Keratinocyte (primary cell): ENCODE measurements around the gene RAMACL. TPM values are rescaled to one million over a fixed set of nuclear protein-coding genes. Genes with fewer than 3 reads are reported as not detected.

Experiments
- DNase-seq: peaks from one replicate; pipeline ENCODE4 v3.0.0-alpha.2; 2011; ENCODE audit warnings: low read depth, missing footprints, low spot score
- FAIRE-seq: peaks from 2 replicates; lab custom pipeline; 2011; peaks lifted over from hg19 to GRCh38; lab: Jason Lieb, UNC
- H2AFZ ChIP-seq: 2 replicates; pipeline ENCODE4 v1.6.0; 2012; ENCODE audit warnings: low read length, control low read depth, inconsistent platforms; ENCODE audit not compliant: control insufficient read depth
- H3K27ac ChIP-seq: 2 replicates; pipeline ENCODE4 v1.5.1; 2011; ENCODE audit warnings: low read length; ENCODE audit not compliant: control insufficient read depth, insufficient read depth
- H3K27me3 ChIP-seq: 3 replicates; pipeline ENCODE4 v1.6.0; 2011; ENCODE audit warnings: low read length; ENCODE audit not compliant: control insufficient read depth, insufficient read depth; ENCODE audit errors: extremely low read depth
- H3K36me3 ChIP-seq, 2 experiments: 2 replicates in 1 of 2; 3 replicates in 1 of 2; pipeline ENCODE4 v1.5.1; 2011; ENCODE audit warnings: low read length in 2 of 2, mild to moderate bottlenecking in 1 of 2; ENCODE audit not compliant: control insufficient read depth in 2 of 2, insufficient read depth in 2 of 2; ENCODE audit errors: extremely low read depth in 1 of 2
- H3K4me1 ChIP-seq: 3 replicates; pipeline ENCODE4 v1.5.1; 2011; ENCODE audit warnings: low read length; ENCODE audit not compliant: control insufficient read depth, insufficient read depth; ENCODE audit errors: extremely low read depth
- H3K4me2 ChIP-seq: 3 replicates; pipeline ENCODE4 v1.6.0; 2011; ENCODE audit warnings: low read depth, low read length; ENCODE audit not compliant: control insufficient read depth, insufficient read depth; ENCODE audit errors: extremely low read depth
- H3K4me3 ChIP-seq, 3 experiments: fragments of 200-600 bp in 1 of 3; sonication (generic) in 1 of 3; 2 replicates in 2 of 3; 3 replicates in 1 of 3; pipeline ENCODE4 v1.5.1; 2011 to 2016; ENCODE audit warnings: low read length in 3 of 3, mild to moderate bottlenecking in 3 of 3, control low read depth in 2 of 3, inconsistent platforms in 1 of 3, low read depth in 1 of 3, mixed read lengths in 1 of 3, mixed run types in 1 of 3, moderate library complexity in 1 of 3; ENCODE audit not compliant: control insufficient read depth in 2 of 3, insufficient read depth in 2 of 3; ENCODE audit errors: extremely low read depth in 1 of 3
- H3K79me2 ChIP-seq: 2 replicates; pipeline ENCODE4 v1.6.0; 2012; ENCODE audit warnings: low read length; ENCODE audit not compliant: control insufficient read depth, insufficient read depth
- H3K9ac ChIP-seq: 3 replicates; pipeline ENCODE4 v1.6.0; 2011; ENCODE audit warnings: low read length; ENCODE audit not compliant: control insufficient read depth, insufficient read depth; ENCODE audit errors: extremely low read depth
- H3K9me1 ChIP-seq: 3 replicates; pipeline ENCODE4 v1.6.0; 2011; ENCODE audit warnings: low read length; ENCODE audit not compliant: control insufficient read depth, insufficient read depth; ENCODE audit errors: extremely low read depth
- H3K9me3 ChIP-seq: 2 replicates; pipeline ENCODE4 v1.5.1; 2012; ENCODE audit warnings: low read depth, low read length; ENCODE audit not compliant: control insufficient read depth
- H4K20me1 ChIP-seq: 3 replicates; pipeline ENCODE4 v1.6.0; 2011; ENCODE audit warnings: low read length; ENCODE audit not compliant: control insufficient read depth, insufficient read depth; ENCODE audit errors: extremely low read depth
- EZH2 ChIP-seq: IDR thresholded peaks from one replicate; pipeline ENCODE4 v1.6.1; 2012; ENCODE audit warnings: inconsistent platforms, mild to moderate bottlenecking, low read length, moderate library complexity
- dilution Hi-C: fragments of 300-500 bp; cut with MboI; formaldehyde crosslinking; loops from one replicate; pipeline ENCODE4 v1.7.0; 2020; ENCODE audit warnings: low sequenced_read_pairs; ENCODE audit not compliant: extremely low pct_ligation_motif_present
- polyA plus RNA-seq, 5 experiments: library from polyadenylated mRNA; depleted of rRNA in 3 of 5; stranded (reverse) in 3 of 5; stranded (forward) in 1 of 5; unstranded in 1 of 5; fragments of >200 nt; gene quantifications; 1 replicate in 1 of 5; 2 replicates in 3 of 5; 3 replicates in 1 of 5; pipeline versions ENCODE4 v1.2.1 to v1.2.3, GENCODE V29; 2011 to 2012; ENCODE audit warnings: missing spikeins in 2 of 5, low read depth in 1 of 5, low replicate concordance in 1 of 5
- TF ChIP-seq, protein P1 (sequence below), 3 experiments: IDR thresholded peaks in 1 of 3; conservative IDR thresholded peaks in 1 of 3; optimal IDR thresholded peaks in 1 of 3; 2 replicates in 2 of 3; 3 replicates in 1 of 3; pipeline versions ENCODE3 to v1.5.1; 2011; ENCODE audit warnings: low read length in 3 of 3, mild to moderate bottlenecking in 3 of 3, moderate library complexity in 2 of 3, control low read depth in 1 of 3, inconsistent platforms in 1 of 3; ENCODE audit not compliant: insufficient read depth in 2 of 3; ENCODE audit errors: extremely low read depth in 1 of 3

The RAMACL gene
- polyA plus RNA-seq, 1 donor (not counting 4 experiments of a cell fraction or from before 2014, with no cell fraction given), result 5.3 TPM

DNA sequence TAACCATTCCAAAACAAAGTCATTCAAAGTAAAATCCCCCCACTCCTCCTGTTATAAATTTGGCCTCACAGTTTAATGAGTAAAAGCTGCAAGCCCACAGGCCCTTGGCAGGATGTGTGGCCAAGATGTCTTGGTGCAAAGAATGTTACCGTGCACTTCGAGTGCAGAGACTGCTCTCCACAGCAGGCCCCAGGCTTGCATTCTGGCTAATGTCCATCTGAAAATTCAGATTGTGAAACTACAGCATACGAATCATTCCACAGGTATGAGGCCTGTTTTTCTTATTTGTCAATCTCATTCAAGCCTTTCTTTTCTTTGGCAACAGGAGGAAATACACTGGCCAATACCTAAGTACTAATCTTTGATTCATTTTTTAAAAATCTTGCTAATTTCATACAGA lies 33.4 kb upstream of the RAMACL start:
- Histone ChIP-seq H3K27ac (peak overlapping the region; percentile 30), H3K27me3 (no peaks in the 10 kb centered on the region), H3K79me2 (no peaks in the 10 kb centered on the region), H3K9ac (peak overlapping the region; percentile 23), H3K4me2 (peak overlapping the region; percentile 68), H2AFZ (no peak overlapping the region), H3K9me3 (no peaks in the 10 kb centered on the region), H3K4me1 (peaks cover 40% of the 10 kb centered on the region), H3K36me3 (peaks cover 4 to 8% of the 10 kb centered on the region in 2 experiments), H3K4me3 (peak overlapping the region in 1 of 3 experiments; percentile 25), H4K20me1 (no peaks in the 10 kb centered on the region), H3K9me1 (no peaks in the 10 kb centered on the region)
- dilution Hi-C loops, result no loop called here
- no peak for DNase-seq
- FAIRE-seq, result peak; percentile 48
- TF ChIP-seq, protein P1, sequence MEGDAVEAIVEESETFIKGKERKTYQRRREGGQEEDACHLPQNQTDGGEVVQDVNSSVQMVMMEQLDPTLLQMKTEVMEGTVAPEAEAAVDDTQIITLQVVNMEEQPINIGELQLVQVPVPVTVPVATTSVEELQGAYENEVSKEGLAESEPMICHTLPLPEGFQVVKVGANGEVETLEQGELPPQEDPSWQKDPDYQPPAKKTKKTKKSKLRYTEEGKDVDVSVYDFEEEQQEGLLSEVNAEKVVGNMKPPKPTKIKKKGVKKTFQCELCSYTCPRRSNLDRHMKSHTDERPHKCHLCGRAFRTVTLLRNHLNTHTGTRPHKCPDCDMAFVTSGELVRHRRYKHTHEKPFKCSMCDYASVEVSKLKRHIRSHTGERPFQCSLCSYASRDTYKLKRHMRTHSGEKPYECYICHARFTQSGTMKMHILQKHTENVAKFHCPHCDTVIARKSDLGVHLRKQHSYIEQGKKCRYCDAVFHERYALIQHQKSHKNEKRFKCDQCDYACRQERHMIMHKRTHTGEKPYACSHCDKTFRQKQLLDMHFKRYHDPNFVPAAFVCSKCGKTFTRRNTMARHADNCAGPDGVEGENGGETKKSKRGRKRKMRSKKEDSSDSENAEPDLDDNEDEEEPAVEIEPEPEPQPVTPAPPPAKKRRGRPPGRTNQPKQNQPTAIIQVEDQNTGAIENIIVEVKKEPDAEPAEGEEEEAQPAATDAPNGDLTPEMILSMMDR (optimal IDR thresholded peaks at IDR 0.05 in 1 of 3, IDR thresholded peaks at IDR 0.05 in 1 of 3, conservative IDR thresholded peaks at IDR 0.05 in 1 of 3; ENCODE audit: extremely low read depth in 1 of 3, insufficient read depth in 2 of 3, low read length in 3 of 3), result no peak
- no peak for TF ChIP-seq EZH2

DNA sequence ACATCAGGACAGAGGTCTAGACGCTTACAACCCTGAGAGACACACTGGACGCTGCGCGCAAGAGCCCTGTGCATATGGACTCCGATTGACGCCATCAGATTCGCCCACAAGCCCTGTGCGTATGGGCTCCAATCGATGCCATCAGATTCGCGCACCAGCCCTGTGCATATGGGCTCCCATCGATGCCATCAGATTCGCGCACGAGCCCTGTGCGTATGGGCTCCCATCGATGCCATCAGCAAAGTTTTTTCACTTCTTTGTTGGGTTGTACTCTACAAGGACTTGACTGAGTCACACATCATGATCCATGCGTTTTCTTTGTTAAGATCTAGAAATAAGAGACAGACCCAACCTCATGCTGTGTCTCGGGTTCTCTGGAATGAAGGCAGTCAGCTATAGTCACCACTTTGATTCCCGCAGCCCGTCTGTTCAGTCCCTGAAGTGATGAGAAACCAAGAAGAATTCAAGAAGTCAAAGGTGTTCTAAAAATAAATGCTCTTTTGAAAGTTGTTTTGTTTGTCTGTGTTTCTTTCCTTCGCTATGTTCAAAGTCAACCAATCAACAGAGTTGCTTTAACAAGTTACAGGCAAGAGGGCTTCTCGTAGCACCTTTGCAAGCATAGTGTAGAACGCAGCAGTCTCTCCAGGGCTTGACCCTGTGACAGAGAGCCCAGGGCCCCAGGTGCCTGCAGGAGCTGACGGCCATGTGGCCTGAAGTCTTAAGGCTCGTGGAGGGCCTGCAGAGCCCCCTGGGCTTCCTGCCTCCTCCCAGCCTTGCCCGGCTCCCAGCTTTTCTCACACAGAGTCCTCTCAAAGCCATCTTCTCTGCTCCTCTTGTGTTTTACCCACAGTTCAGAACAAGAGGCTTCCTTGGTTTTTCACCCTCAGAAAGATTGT lies 32.6 kb upstream of the RAMACL start:
- dilution Hi-C loops, result no loop called here

More for the DNA sequence above, 32.6 kb upstream of the RAMACL start:
- no peak for TF ChIP-seq EZH2
- TF ChIP-seq, protein P1 (optimal IDR thresholded peaks at IDR 0.05 in 1 of 3, IDR thresholded peaks at IDR 0.05 in 1 of 3, conservative IDR thresholded peaks at IDR 0.05 in 1 of 3; ENCODE audit: extremely low read depth in 1 of 3, insufficient read depth in 2 of 3, low read length in 3 of 3), result no peak
- no peaks in the 10 kb centered on the region for H4K20me1 ChIP-seq
- H3K4me3 ChIP-seq, result no peak overlapping the region
- no peak for DNase-seq
- peaks cover 4 to 8% of the 10 kb centered on the region in 2 experiments for H3K36me3 ChIP-seq
- no peaks in the 10 kb centered on the region for H3K9me1 ChIP-seq
- FAIRE-seq, result no peak
- no peaks in the 10 kb centered on the region for H3K27me3 ChIP-seq
- H3K9me3 ChIP-seq, result no peaks in the 10 kb centered on the region
- H3K79me2 ChIP-seq, result no peaks in the 10 kb centered on the region
- no peak overlapping the region for H3K4me2 ChIP-seq
- H3K4me1 ChIP-seq, result peaks cover 40% of the 10 kb centered on the region
- no peak overlapping the region for H3K27ac ChIP-seq
- H3K9ac ChIP-seq, result no peak overlapping the region
- no peak overlapping the region for H2AFZ ChIP-seq
